Thyroid gland (tissue), 4 donors: ENCODE results near the gene CNDP1.

ENCODE experiments used
- POLR2A ChIP-seq, 2 donors: fragments of 450-650 bp; IDR thresholded peaks; one replicate each; pipeline ENCODE4 v1.6.1; 2017; ENCODE audit warnings: antibody characterized with exemption in 2 of 2, mild to moderate bottlenecking in 2 of 2, moderate library complexity in 1 of 2
- TF ChIP-seq, protein P1 (sequence below), 6 experiments: fragments of 200-600 bp in 3 of 6; fragments of 450-650 bp in 3 of 6; sonication (generic) in 3 of 6; IDR thresholded peaks; one replicate each; pipeline ENCODE4 v1.5.1; 2016 to 2019; ENCODE audit warnings: antibody characterized with exemption in 6 of 6, mild to moderate bottlenecking in 2 of 6, inconsistent platforms in 1 of 6, moderate library complexity in 1 of 6

GRCh38 chr18:74595431-74595830, 61.1 kb downstream of the CNDP1 start:
- TF ChIP-seq, protein P1, sequence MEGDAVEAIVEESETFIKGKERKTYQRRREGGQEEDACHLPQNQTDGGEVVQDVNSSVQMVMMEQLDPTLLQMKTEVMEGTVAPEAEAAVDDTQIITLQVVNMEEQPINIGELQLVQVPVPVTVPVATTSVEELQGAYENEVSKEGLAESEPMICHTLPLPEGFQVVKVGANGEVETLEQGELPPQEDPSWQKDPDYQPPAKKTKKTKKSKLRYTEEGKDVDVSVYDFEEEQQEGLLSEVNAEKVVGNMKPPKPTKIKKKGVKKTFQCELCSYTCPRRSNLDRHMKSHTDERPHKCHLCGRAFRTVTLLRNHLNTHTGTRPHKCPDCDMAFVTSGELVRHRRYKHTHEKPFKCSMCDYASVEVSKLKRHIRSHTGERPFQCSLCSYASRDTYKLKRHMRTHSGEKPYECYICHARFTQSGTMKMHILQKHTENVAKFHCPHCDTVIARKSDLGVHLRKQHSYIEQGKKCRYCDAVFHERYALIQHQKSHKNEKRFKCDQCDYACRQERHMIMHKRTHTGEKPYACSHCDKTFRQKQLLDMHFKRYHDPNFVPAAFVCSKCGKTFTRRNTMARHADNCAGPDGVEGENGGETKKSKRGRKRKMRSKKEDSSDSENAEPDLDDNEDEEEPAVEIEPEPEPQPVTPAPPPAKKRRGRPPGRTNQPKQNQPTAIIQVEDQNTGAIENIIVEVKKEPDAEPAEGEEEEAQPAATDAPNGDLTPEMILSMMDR (IDR thresholded peaks at IDR 0.05): no peak
- no peak for TF ChIP-seq POLR2A (IDR thresholded peaks at IDR 0.05)
